Spleen (tissue), 7 donors: ENCODE results near the gene MST1R.

Source experiments
- CTCF ChIP-seq, 11 experiments: fragments of 200-600 bp in 7 of 11; fragments of 450-650 bp in 4 of 11; sonication (generic) in 4 of 11; IDR thresholded peaks in 8 of 11; conservative IDR thresholded peaks in 3 of 11; 1 replicate in 7 of 11; 2 replicates in 4 of 11; pipeline versions ENCODE4 v1.4.0 to v1.8.0; 2016 to 2021; ENCODE audit warnings: antibody characterized with exemption in 11 of 11, inconsistent platforms in 4 of 11, mild to moderate bottlenecking in 1 of 11
- POLR2A ChIP-seq, 3 donors: fragments of 450-650 bp; IDR thresholded peaks; one replicate each; pipeline ENCODE4 v1.5.1; 2017; ENCODE audit warnings: antibody characterized with exemption in 3 of 3, mild to moderate bottlenecking in 1 of 3
- POLR2AphosphoS5 ChIP-seq, 3 donors: sonication (generic); formaldehyde crosslinking; IDR thresholded peaks; one replicate each; pipeline ENCODE4 v1.5.1; 2017; ENCODE audit warnings: antibody characterized with exemption in 3 of 3
- donor health status: DM: no; HTN: no; CAD: no; lungs with moderate emphysema.
- donor health status: DM: no; HTN: no; CAD: no.
- donor health status: DM: no; HTN: no; CAD: no.

GRCh38 chr3:49867400-49867799 lies 36.3 kb downstream of the MST1R start:
- TF ChIP-seq POLR2A (IDR thresholded peaks at IDR 0.05) (no peak), CTCF (IDR thresholded peaks at IDR 0.05 in 8 of 11, conservative IDR thresholded peaks at IDR 0.05 in 3 of 11) (no peak), POLR2AphosphoS5 (IDR thresholded peaks at IDR 0.05) (no peak)
